HepG2 (cell line): Measurements from ENCODE around the gene NOL4. TPM values are rescaled to one million over a fixed set of nuclear protein-coding genes. Genes with fewer than 3 reads are reported as not detected.

Source experiments
- ATAC-seq: fragments of 200-7000 bp; cut with Tn5 transposase; 3 replicates; pipeline ENCODE4 v1.9.1; 2020; ENCODE audit warnings: mild to moderate bottlenecking, moderate library complexity
- BruUV-seq: library from RNA; stranded (reverse); fragments of 400-500 nt; replicated peaks from 2 replicates; lab custom pipeline; 2021; lab: Mats Ljungman, UMichigan
- CTCF ChIA-PET: fragments of 300-600 bp; formaldehyde crosslinking; extraction: SDS; loops from one replicate; lab custom pipeline; 2021; ENCODE audit warnings: low total read pairs, inconsistent platforms, low intra/inter-chr PET ratio; lab: Yijun Ruan, JAX
- POLR2A ChIA-PET: fragments of 350-600 bp; sonication (Branson Sonifier 250); formaldehyde crosslinking; loops from one replicate; lab custom pipeline; 2020; ENCODE audit warnings: antibody characterized with exemption, inconsistent platforms; lab: Yijun Ruan, JAX
- DNase-seq: peaks from one replicate; pipeline ENCODE4 v3.0.0-alpha.2; 2015; ENCODE audit warnings: low spot score
- FAIRE-seq: peaks from 3 replicates; lab custom pipeline; 2011; peaks lifted over from hg19 to GRCh38; lab: Jason Lieb, UNC
- H2AFZ ChIP-seq: one replicate; pipeline ENCODE4 v1.6.1; 2011; ENCODE audit warnings: low read length, inconsistent platforms
- H3K27ac ChIP-seq: fragments of 300-600 bp; 3 replicates; pipeline ENCODE4 v1.8.0; 2011; ENCODE audit warnings: mixed run types, mild to moderate bottlenecking, mixed read lengths, low read length, inconsistent platforms; ENCODE audit not compliant: insufficient read depth; ENCODE audit errors: extremely low read length
- H3K27me3 ChIP-seq, 2 experiments: fragments of 200-600 bp in 1 of 2; 2 replicates in 1 of 2; 3 replicates in 1 of 2; pipeline versions ENCODE4 v1.6.0 to v1.8.0; 2011; ENCODE audit warnings: low read length in 2 of 2, mild to moderate bottlenecking in 2 of 2, moderate library complexity in 2 of 2, inconsistent platforms in 1 of 2; ENCODE audit not compliant: insufficient read depth in 2 of 2, control insufficient read depth in 1 of 2
- H3K36me3 ChIP-seq, 2 experiments: fragments of 200-600 bp in 1 of 2; replicated peaks in 1 of 2; 2 replicates in 1 of 2; 3 replicates in 1 of 2; pipeline versions ENCODE4 v1.5.1 to v1.8.0; 2011; ENCODE audit warnings: low read length in 2 of 2, inconsistent platforms in 1 of 2; ENCODE audit not compliant: insufficient read depth in 2 of 2, control insufficient read depth in 1 of 2
- H3K4me1 ChIP-seq: 2 replicates; pipeline ENCODE4 v1.5.1; 2012; ENCODE audit warnings: low read length, inconsistent platforms; ENCODE audit not compliant: insufficient read depth
- H3K4me2 ChIP-seq: 2 replicates; pipeline ENCODE4 v1.6.0; 2011; ENCODE audit warnings: low read depth, low read length, inconsistent platforms
- H3K4me3 ChIP-seq, 3 experiments: fragments of 200-600 bp in 1 of 3; sonication (generic), shearing (Covaris generic) in 1 of 3; replicated peaks in 1 of 3; 2 replicates each; pipeline ENCODE4 v1.5.1; 2011 to 2016; ENCODE audit warnings: low read length in 3 of 3, inconsistent platforms in 2 of 3, low read depth in 2 of 3, mild to moderate bottlenecking in 2 of 3, control low read depth in 1 of 3, mixed read lengths in 1 of 3; ENCODE audit not compliant: insufficient read depth in 1 of 3
- H3K79me2 ChIP-seq: one replicate; pipeline ENCODE4 v1.6.1; 2011; ENCODE audit warnings: low read length, inconsistent platforms; ENCODE audit not compliant: insufficient read depth
- H3K9ac ChIP-seq: 2 replicates; pipeline ENCODE4 v1.6.0; 2011; ENCODE audit warnings: mild to moderate bottlenecking, low read depth, low read length, inconsistent platforms; ENCODE audit not compliant: insufficient read depth
- H3K9me3 ChIP-seq: 2 replicates; pipeline ENCODE4 v1.5.1; 2012; ENCODE audit warnings: mild to moderate bottlenecking, low read length
- H4K20me1 ChIP-seq: 2 replicates; pipeline ENCODE4 v1.6.0; 2011; ENCODE audit warnings: inconsistent platforms, mild to moderate bottlenecking, low read length, moderate library complexity; ENCODE audit not compliant: insufficient read depth
- ATF3 ChIP-seq: sonication (generic); formaldehyde crosslinking; IDR thresholded peaks from 2 replicates; pipeline ENCODE4 v1.4.0; 2020; ENCODE audit warnings: missing genetic modification reagents
- EEA1 ChIP-seq: sonication (generic); formaldehyde crosslinking; IDR thresholded peaks from 2 replicates; pipeline ENCODE4 v1.5.1; 2020; ENCODE audit warnings: mild to moderate bottlenecking, missing genetic modification reagents, borderline replicate concordance
- ELF3 ChIP-seq: IDR thresholded peaks from 2 replicates; pipeline ENCODE4 v1.6.1; 2016; ENCODE audit warnings: missing genetic modification reagents, missing compliant biosample characterization
- HIVEP1 ChIP-seq: sonication (generic); formaldehyde crosslinking; IDR thresholded peaks from 2 replicates; pipeline ENCODE4 v1.4.0; 2020; ENCODE audit warnings: mild to moderate bottlenecking, missing genetic modification reagents
- MNT ChIP-seq: fragments of 450-650 bp; IDR thresholded peaks from 2 replicates; pipeline ENCODE4 v1.6.1; 2016
- PHF8 ChIP-seq: sonication (generic); formaldehyde crosslinking; IDR thresholded peaks from 2 replicates; pipeline ENCODE4 v1.5.0; 2020; ENCODE audit warnings: missing genetic modification reagents
- RXRA ChIP-seq: sonication (generic); formaldehyde crosslinking; IDR thresholded peaks from 2 replicates; pipeline ENCODE4 v1.5.1; 2020; ENCODE audit warnings: missing genetic modification reagents
- ZKSCAN8 ChIP-seq: IDR thresholded peaks from 2 replicates; pipeline ENCODE4 v1.6.1; 2016; ENCODE audit warnings: borderline replicate concordance, missing genetic modification reagents, missing compliant biosample characterization
- ZNF577 ChIP-seq: sonication (generic); formaldehyde crosslinking; IDR thresholded peaks from 2 replicates; pipeline ENCODE4 v1.4.0; 2020; ENCODE audit warnings: mild to moderate bottlenecking, low read depth, missing genetic modification reagents, borderline replicate concordance
- ZSCAN21 ChIP-seq: sonication (generic); formaldehyde crosslinking; IDR thresholded peaks from 2 replicates; pipeline ENCODE4 v1.8.0; 2022; ENCODE audit warnings: mild to moderate bottlenecking, missing genetic modification reagents, moderate library complexity, borderline replicate concordance
- WGBS: methylation state at CpG from one replicate; pipeline ENCODE4 v1.1.6; 2017; ENCODE audit warnings: low lambda C conversion rate; 5-methylcytosine and 5-hydroxymethylcytosine counted together
- in situ Hi-C: cut with HindIII; loops from 2 replicates; pipeline ENCODE4 v1.10.0; 2017; ENCODE audit warnings: low pct_unique_long_range_greater_than_20kb; ENCODE audit not compliant: extremely low pct_ligation_motif_present
- intact Hi-C: fragments of 100-400 bp; cut with micrococcal nuclease; formaldehyde crosslinking; loops from one replicate; pipeline ENCODE4 v1.10.0; 2022; ENCODE audit not compliant: unreplicated experiment
- polyA plus RNA-seq, 8 experiments: library from polyadenylated mRNA; depleted of rRNA in 3 of 8; stranded (reverse) in 7 of 8; unstranded in 1 of 8; fragments of >200 nt; fragmentation: Illumina TruSeq in 4 of 8; extraction: Trizol in 4 of 8; gene quantifications; 2 replicates each; pipeline versions ENCODE4 v1.2.1 to v1.2.3, GENCODE V29; 2011 to 2016; ENCODE audit warnings: low read depth in 4 of 8, missing spikeins in 1 of 8, mixed read lengths in 1 of 8; ENCODE audit not compliant: insufficient read depth in 1 of 8
- total RNA-seq, 5 experiments: library from RNA; depleted of rRNA; stranded (reverse); fragments of >200 nt; fragmentation: Illumina TruSeq; extraction: Trizol; gene quantifications; 2 replicates each; pipeline ENCODE4 v1.2.3, GENCODE V29; 2016; ENCODE audit warnings: low read depth in 1 of 5

Gene NOL4
- total and polyA plus RNA-seq, 2 of the 13 experiments (the other 11 are each of a cell fraction or from before 2014, with no cell fraction given) = 1.8 TPM; not detected in 1

GRCh38 chr18:34221971-34222306 lies 2.8 kb downstream of the NOL4 start:
- Histone ChIP-seq H3K36me3 (no peaks in the 10 kb centered on the region), H4K20me1 (no peaks in the 10 kb centered on the region), H3K79me2 (no peaks in the 10 kb centered on the region), H3K27ac (no peak overlapping the region), H3K4me1 (peaks cover 33% of the 10 kb centered on the region), H3K9me3 (no peaks in the 10 kb centered on the region), H3K4me3 (no peak overlapping the region), H2AFZ (no peak overlapping the region), H3K4me2 (peak overlapping the region; percentile 59; the same call in 1 of the 2 replicates), H3K27me3 (peaks cover 5 to 31% of the 10 kb centered on the region in 2 experiments), H3K9ac (no peak overlapping the region)
- POLR2A ChIA-PET = no interaction called here
- BruUV-seq = no TSS peak
- CTCF ChIA-PET = no interaction called here
- DNase-seq = no peak
- no peak for ATAC-seq
- intact Hi-C loops = no loop called here
- FAIRE-seq = no peak
- WGBS = 10% methylated on average over 9 of the region's 11 CpGs
- TF ChIP-seq RXRA (no peak), HIVEP1 (no peak), ATF3 (CRISPR knock-in tag) (no peak), ZNF577 (CRISPR knock-in tag) (no peak), ELF3 (CRISPR knock-in tag) (no peak), EEA1 (CRISPR knock-in tag) (no peak), PHF8 (CRISPR knock-in tag) (no peak), MNT (no peak), ZSCAN21 (CRISPR knock-in tag) (no peak), ZKSCAN8 (no peak)
- in situ Hi-C loops = loop anchor here (10.0 kb wide), 1 partner anchor 103 kb away; no protein-coding TSS in a partner anchor
